ENCODE measurements around the gene PAGR1.

DNA sequence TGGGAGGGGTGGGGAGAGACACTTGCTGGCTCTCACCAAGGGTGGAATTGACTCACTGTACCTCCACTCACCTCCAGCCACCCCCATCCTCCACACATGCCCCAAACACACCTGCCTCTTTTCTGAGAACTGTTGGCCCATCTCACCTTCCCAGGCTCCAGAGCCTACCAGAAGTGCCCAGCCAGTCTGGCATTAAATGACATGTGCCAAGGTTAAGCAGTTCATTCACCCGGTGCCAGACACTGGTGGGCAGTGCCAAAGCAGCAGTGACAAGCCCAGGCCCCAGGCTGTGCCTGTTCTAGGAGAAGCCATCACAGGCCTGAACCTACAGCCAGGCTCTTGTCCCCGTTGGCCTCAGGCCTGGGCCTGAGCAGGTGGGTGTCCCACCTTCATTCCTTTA is 15.5 kb downstream of the PAGR1 start:
- TF ChIP-seq HNRNPLL (IDR thresholded peaks at IDR 0.05; ENCODE audit: low read depth, low read length, poor library complexity, severe bottlenecking) (no peak), RNF2 (conservative IDR thresholded peaks at IDR 0.05; ENCODE audit: low read depth) (no peak)

Measured in HepG2 (cell line).